WTC11 (cell line): ENCODE results near the gene ZNF639. TPM values are rescaled to one million over a fixed set of nuclear protein-coding genes. Genes with fewer than 3 reads are reported as not detected.

ENCODE experiments used
- ATAC-seq: fragments of 200-7000 bp; cut with Tn5 transposase; 2 replicates; pipeline ENCODE4 v1.10.0; 2021; ENCODE audit warnings: mild to moderate bottlenecking, moderate library complexity
- CTCF ChIA-PET: fragments of 300-600 bp; sonication (Branson Sonifier 250); formaldehyde crosslinking; loops from one replicate; lab custom pipeline; 2021; ENCODE audit warnings: antibody characterized with exemption; lab: Charles Lee
- POLR2A ChIA-PET: fragments of 350-600 bp; sonication (Branson Sonifier 250); formaldehyde crosslinking; loops from one replicate; lab custom pipeline; 2021; ENCODE audit warnings: antibody characterized with exemption; lab: Charles Lee
- DNase-seq: peaks from one replicate; pipeline ENCODE4 v3.0.0; 2021; ENCODE audit warnings: low spot score
- H3K27ac Mint-ChIP-seq: 2 replicates; pipeline ENCODE4 v1.8.0; 2021; ENCODE audit warnings: mixed read lengths
- H3K27me3 Mint-ChIP-seq: 2 replicates; pipeline ENCODE4 v1.8.0; 2021; ENCODE audit warnings: low read depth, mild to moderate bottlenecking, moderate library complexity, mixed read lengths
- H3K36me3 Mint-ChIP-seq: 2 replicates; pipeline ENCODE4 v1.8.0; 2021; ENCODE audit warnings: mixed read lengths
- H3K4me1 Mint-ChIP-seq: 2 replicates; pipeline ENCODE4 v1.8.0; 2022; ENCODE audit warnings: mixed read lengths
- H3K4me3 Mint-ChIP-seq: 2 replicates; pipeline ENCODE4 v1.8.0; 2021; ENCODE audit warnings: mild to moderate bottlenecking, moderate library complexity, mixed read lengths
- H3K9me3 Mint-ChIP-seq: 2 replicates; pipeline ENCODE4 v1.8.0; 2021; ENCODE audit warnings: mixed read lengths
- CREM ChIP-seq: sonication (generic); formaldehyde crosslinking; IDR thresholded peaks from 2 replicates; pipeline ENCODE4 v1.8.1; 2022; ENCODE audit warnings: mild to moderate bottlenecking, missing genetic modification reagents, moderate library complexity
- FOXK1 ChIP-seq: sonication (generic); formaldehyde crosslinking; IDR thresholded peaks from 2 replicates; pipeline ENCODE4 v1.8.0; 2022; ENCODE audit warnings: mild to moderate bottlenecking, moderate library complexity, missing genetic modification reagents
- NR2C2 ChIP-seq: sonication (generic); formaldehyde crosslinking; IDR thresholded peaks from 2 replicates; pipeline ENCODE4 v1.8.0; 2022; ENCODE audit warnings: mild to moderate bottlenecking, missing genetic modification reagents
- TP53 ChIP-seq: sonication (generic); formaldehyde crosslinking; IDR thresholded peaks from 2 replicates; pipeline ENCODE4 v1.8.1; 2023; ENCODE audit warnings: mild to moderate bottlenecking, missing genetic modification reagents
- ZNF138 ChIP-seq: sonication (generic); formaldehyde crosslinking; conservative IDR thresholded peaks from 2 replicates; pipeline ENCODE4 v1.8.1; 2022; ENCODE audit warnings: mild to moderate bottlenecking, moderate library complexity, missing genetic modification reagents
- ZNF219 ChIP-seq: sonication (generic); formaldehyde crosslinking; IDR thresholded peaks from 2 replicates; pipeline ENCODE4 v1.8.0; 2023; ENCODE audit warnings: missing genetic modification reagents, mild to moderate bottlenecking, borderline replicate concordance
- ZNF396 ChIP-seq: fragments of 250-450 bp; sonication (Bioruptor Pico); IDR thresholded peaks from 2 replicates; pipeline ENCODE4 v1.8.0; 2021; ENCODE audit warnings: mild to moderate bottlenecking, moderate library complexity, borderline replicate concordance
- total RNA-seq: library from RNA; stranded (reverse); gene quantifications from 3 replicates; pipeline ENCODE4 v1.2.3, GENCODE V29; 2021
- TF ChIP-seq, protein P1 (sequence below): sonication (generic); formaldehyde crosslinking; IDR thresholded peaks from 2 replicates; pipeline ENCODE4 v1.8.0; 2023; ENCODE audit warnings: mild to moderate bottlenecking, missing genetic modification reagents
- TF ChIP-seq, protein P2 (sequence below): sonication (generic); formaldehyde crosslinking; IDR thresholded peaks from 2 replicates; pipeline ENCODE4 v1.8.1; 2023; ENCODE audit warnings: mild to moderate bottlenecking, missing genetic modification reagents
- TF ChIP-seq, protein P3 (sequence below): sonication (generic); formaldehyde crosslinking; IDR thresholded peaks from 2 replicates; pipeline ENCODE4 v1.8.0; 2022; ENCODE audit warnings: mild to moderate bottlenecking, missing genetic modification reagents
- TF ChIP-seq, protein P4 (sequence below): sonication (generic); formaldehyde crosslinking; IDR thresholded peaks from 2 replicates; pipeline ENCODE4 v1.8.1; 2023; ENCODE audit warnings: mild to moderate bottlenecking, missing genetic modification reagents
- TF ChIP-seq, protein P5 (sequence below): sonication (generic); formaldehyde crosslinking; IDR thresholded peaks from 2 replicates; pipeline ENCODE4 v1.8.0; 2023; ENCODE audit warnings: missing genetic modification reagents, mild to moderate bottlenecking, borderline replicate concordance
- TF ChIP-seq, protein P6 (sequence below): sonication (generic); formaldehyde crosslinking; IDR thresholded peaks from 2 replicates; pipeline ENCODE4 v1.8.1; 2023; ENCODE audit warnings: mild to moderate bottlenecking, moderate library complexity, missing genetic modification reagents

Gene ZNF639
- total RNA-seq, 1 experiment from 2014 or later, result 34.8 TPM

DNA sequence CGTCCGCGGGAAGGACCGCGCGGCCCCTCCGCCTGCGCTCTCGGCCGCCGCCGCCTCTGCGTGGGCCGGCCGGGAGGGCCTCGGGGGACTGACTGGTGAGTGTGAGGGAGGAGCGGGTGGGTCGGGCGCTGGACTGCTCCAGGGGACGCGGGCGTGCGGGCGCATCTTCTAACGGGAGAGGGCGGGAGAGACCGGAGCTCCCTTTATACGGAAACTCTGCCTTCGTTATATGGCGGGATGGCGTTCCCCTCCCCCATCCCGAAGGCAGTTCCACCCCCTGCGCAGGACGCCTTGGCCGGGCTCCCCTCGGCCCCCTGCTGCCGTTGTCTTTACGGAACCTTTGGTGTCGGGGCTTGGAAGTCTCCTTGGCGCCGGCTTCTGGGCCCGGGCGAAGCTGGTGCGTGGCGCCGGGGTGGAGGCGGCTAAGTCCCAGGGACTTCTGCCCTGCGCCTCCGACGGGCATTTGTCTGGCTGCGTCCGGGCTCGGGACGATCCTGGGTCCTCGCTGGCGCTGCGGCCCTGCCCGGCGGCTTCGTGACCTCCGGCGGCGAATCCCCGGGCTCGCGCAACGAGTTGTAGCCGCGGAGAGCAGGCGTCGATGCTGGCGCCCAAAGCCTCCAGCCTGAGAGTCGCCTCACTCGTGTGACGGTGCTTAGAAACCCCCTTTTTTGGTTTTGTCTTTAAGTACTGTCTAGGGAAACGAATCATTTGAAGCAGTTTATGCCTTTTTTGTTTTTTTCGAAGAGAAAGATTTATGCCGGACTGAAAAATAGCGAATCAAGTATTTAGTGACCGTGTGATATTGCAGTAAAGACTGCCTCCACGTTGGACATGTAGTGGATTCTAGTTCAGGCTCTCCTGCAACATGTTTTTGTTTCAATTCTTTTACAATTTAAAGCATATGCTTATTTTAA lies 623 bp downstream of the ZNF639 start:
- POLR2A ChIA-PET, result interaction anchor here (0.6 to 1.7 kb wide), 2 partner anchors 24 to 239 kb away, joined by 3 to 6 read pairs; partner anchors contain the start of genes ACTL6A and MFN1
- H3K27ac Mint-ChIP-seq, result peak overlapping the region; percentile 91
- H3K27me3 Mint-ChIP-seq, result no peaks in the 10 kb centered on the region
- peaks cover 9% of the 10 kb centered on the region for H3K36me3 Mint-ChIP-seq
- CTCF ChIA-PET, result interaction anchor here (0.9 to 2.5 kb wide), 3 partner anchors 23 to 239 kb away, joined by 3 to 10 read pairs (median 5); partner anchors contain the start of genes ACTL6A and MFN1
- peaks cover 28% of the 10 kb centered on the region for H3K4me1 Mint-ChIP-seq
- DNase-seq (peak; percentile 61), ATAC-seq (peak; percentile 43)
- H3K4me3 Mint-ChIP-seq, result peak overlapping the region; percentile 91
- H3K9me3 Mint-ChIP-seq, result no peaks in the 10 kb centered on the region
- TF ChIP-seq NR2C2 (CRISPR knock-in tag) (0 out of 2 replicates have a peak, but pooled peaks have one; percentile 10), ZNF396 (CRISPR knock-in tag) (no peak), ZNF219 (CRISPR knock-in tag) (0 out of 2 replicates have a peak, but pooled peaks have one; percentile 19), ZNF138 (CRISPR knock-in tag) (no peak), TP53 (peak; percentile 56; the same call in 1 of the 2 replicates), CREM (CRISPR knock-in tag) (0 out of 2 replicates have a peak, but pooled peaks have one; percentile 7), FOXK1 (CRISPR knock-in tag) (no peak)
- TF ChIP-seq, protein P1, sequence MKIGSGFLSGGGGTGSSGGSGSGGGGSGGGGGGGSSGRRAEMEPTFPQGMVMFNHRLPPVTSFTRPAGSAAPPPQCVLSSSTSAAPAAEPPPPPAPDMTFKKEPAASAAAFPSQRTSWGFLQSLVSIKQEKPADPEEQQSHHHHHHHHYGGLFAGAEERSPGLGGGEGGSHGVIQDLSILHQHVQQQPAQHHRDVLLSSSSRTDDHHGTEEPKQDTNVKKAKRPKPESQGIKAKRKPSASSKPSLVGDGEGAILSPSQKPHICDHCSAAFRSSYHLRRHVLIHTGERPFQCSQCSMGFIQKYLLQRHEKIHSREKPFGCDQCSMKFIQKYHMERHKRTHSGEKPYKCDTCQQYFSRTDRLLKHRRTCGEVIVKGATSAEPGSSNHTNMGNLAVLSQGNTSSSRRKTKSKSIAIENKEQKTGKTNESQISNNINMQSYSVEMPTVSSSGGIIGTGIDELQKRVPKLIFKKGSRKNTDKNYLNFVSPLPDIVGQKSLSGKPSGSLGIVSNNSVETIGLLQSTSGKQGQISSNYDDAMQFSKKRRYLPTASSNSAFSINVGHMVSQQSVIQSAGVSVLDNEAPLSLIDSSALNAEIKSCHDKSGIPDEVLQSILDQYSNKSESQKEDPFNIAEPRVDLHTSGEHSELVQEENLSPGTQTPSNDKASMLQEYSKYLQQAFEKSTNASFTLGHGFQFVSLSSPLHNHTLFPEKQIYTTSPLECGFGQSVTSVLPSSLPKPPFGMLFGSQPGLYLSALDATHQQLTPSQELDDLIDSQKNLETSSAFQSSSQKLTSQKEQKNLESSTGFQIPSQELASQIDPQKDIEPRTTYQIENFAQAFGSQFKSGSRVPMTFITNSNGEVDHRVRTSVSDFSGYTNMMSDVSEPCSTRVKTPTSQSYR (CRISPR knock-in tag), result peak; percentile 90
- TF ChIP-seq, protein P2, sequence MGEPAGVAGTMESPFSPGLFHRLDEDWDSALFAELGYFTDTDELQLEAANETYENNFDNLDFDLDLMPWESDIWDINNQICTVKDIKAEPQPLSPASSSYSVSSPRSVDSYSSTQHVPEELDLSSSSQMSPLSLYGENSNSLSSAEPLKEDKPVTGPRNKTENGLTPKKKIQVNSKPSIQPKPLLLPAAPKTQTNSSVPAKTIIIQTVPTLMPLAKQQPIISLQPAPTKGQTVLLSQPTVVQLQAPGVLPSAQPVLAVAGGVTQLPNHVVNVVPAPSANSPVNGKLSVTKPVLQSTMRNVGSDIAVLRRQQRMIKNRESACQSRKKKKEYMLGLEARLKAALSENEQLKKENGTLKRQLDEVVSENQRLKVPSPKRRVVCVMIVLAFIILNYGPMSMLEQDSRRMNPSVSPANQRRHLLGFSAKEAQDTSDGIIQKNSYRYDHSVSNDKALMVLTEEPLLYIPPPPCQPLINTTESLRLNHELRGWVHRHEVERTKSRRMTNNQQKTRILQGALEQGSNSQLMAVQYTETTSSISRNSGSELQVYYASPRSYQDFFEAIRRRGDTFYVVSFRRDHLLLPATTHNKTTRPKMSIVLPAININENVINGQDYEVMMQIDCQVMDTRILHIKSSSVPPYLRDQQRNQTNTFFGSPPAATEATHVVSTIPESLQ (CRISPR knock-in tag), result no peak
- TF ChIP-seq, protein P3, sequence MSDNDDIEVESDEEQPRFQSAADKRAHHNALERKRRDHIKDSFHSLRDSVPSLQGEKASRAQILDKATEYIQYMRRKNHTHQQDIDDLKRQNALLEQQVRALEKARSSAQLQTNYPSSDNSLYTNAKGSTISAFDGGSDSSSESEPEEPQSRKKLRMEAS (CRISPR knock-in tag), result peak; percentile 62; the same call in 1 of the 2 replicates
- TF ChIP-seq, protein P4, sequence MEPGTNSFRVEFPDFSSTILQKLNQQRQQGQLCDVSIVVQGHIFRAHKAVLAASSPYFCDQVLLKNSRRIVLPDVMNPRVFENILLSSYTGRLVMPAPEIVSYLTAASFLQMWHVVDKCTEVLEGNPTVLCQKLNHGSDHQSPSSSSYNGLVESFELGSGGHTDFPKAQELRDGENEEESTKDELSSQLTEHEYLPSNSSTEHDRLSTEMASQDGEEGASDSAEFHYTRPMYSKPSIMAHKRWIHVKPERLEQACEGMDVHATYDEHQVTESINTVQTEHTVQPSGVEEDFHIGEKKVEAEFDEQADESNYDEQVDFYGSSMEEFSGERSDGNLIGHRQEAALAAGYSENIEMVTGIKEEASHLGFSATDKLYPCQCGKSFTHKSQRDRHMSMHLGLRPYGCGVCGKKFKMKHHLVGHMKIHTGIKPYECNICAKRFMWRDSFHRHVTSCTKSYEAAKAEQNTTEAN (CRISPR knock-in tag), result no peak
- TF ChIP-seq, protein P5, sequence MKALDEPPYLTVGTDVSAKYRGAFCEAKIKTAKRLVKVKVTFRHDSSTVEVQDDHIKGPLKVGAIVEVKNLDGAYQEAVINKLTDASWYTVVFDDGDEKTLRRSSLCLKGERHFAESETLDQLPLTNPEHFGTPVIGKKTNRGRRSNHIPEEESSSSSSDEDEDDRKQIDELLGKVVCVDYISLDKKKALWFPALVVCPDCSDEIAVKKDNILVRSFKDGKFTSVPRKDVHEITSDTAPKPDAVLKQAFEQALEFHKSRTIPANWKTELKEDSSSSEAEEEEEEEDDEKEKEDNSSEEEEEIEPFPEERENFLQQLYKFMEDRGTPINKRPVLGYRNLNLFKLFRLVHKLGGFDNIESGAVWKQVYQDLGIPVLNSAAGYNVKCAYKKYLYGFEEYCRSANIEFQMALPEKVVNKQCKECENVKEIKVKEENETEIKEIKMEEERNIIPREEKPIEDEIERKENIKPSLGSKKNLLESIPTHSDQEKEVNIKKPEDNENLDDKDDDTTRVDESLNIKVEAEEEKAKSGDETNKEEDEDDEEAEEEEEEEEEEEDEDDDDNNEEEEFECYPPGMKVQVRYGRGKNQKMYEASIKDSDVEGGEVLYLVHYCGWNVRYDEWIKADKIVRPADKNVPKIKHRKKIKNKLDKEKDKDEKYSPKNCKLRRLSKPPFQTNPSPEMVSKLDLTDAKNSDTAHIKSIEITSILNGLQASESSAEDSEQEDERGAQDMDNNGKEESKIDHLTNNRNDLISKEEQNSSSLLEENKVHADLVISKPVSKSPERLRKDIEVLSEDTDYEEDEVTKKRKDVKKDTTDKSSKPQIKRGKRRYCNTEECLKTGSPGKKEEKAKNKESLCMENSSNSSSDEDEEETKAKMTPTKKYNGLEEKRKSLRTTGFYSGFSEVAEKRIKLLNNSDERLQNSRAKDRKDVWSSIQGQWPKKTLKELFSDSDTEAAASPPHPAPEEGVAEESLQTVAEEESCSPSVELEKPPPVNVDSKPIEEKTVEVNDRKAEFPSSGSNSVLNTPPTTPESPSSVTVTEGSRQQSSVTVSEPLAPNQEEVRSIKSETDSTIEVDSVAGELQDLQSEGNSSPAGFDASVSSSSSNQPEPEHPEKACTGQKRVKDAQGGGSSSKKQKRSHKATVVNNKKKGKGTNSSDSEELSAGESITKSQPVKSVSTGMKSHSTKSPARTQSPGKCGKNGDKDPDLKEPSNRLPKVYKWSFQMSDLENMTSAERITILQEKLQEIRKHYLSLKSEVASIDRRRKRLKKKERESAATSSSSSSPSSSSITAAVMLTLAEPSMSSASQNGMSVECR (CRISPR knock-in tag), result peak; percentile 71; the same call in 1 of the 2 replicates
- TF ChIP-seq, protein P6, sequence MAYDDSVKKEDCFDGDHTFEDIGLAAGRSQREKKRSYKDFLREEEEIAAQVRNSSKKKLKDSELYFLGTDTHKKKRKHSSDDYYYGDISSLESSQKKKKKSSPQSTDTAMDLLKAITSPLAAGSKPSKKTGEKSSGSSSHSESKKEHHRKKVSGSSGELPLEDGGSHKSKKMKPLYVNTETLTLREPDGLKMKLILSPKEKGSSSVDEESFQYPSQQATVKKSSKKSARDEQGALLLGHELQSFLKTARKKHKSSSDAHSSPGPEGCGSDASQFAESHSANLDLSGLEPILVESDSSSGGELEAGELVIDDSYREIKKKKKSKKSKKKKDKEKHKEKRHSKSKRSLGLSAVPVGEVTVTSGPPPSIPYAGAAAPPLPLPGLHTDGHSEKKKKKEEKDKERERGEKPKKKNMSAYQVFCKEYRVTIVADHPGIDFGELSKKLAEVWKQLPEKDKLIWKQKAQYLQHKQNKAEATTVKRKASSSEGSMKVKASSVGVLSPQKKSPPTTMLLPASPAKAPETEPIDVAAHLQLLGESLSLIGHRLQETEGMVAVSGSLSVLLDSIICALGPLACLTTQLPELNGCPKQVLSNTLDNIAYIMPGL, result peak; percentile 82; the same call in 1 of the 2 replicates
